Measurements from ENCODE around the gene ZNF430.

GRCh38 chr19:21047716-21048115, 27.3 kb downstream of the ZNF430 start:
- TF ChIP-seq CTCF (IDR thresholded peaks at IDR 0.05) (no peak), ZFX (IDR thresholded peaks at IDR 0.05; ENCODE audit: borderline replicate concordance) (no peak)
